ENCODE results near the gene BPI.

Gene BPI

GRCh38 chr20:38372806-38373205 lies 68.8 kb downstream of the BPI start:
- TF ChIP-seq EP300 (IDR thresholded peaks at IDR 0.05; ENCODE audit: borderline replicate concordance) (no peak), USF1 (IDR thresholded peaks at IDR 0.05) (no peak)
- TF ChIP-seq, protein P1, sequence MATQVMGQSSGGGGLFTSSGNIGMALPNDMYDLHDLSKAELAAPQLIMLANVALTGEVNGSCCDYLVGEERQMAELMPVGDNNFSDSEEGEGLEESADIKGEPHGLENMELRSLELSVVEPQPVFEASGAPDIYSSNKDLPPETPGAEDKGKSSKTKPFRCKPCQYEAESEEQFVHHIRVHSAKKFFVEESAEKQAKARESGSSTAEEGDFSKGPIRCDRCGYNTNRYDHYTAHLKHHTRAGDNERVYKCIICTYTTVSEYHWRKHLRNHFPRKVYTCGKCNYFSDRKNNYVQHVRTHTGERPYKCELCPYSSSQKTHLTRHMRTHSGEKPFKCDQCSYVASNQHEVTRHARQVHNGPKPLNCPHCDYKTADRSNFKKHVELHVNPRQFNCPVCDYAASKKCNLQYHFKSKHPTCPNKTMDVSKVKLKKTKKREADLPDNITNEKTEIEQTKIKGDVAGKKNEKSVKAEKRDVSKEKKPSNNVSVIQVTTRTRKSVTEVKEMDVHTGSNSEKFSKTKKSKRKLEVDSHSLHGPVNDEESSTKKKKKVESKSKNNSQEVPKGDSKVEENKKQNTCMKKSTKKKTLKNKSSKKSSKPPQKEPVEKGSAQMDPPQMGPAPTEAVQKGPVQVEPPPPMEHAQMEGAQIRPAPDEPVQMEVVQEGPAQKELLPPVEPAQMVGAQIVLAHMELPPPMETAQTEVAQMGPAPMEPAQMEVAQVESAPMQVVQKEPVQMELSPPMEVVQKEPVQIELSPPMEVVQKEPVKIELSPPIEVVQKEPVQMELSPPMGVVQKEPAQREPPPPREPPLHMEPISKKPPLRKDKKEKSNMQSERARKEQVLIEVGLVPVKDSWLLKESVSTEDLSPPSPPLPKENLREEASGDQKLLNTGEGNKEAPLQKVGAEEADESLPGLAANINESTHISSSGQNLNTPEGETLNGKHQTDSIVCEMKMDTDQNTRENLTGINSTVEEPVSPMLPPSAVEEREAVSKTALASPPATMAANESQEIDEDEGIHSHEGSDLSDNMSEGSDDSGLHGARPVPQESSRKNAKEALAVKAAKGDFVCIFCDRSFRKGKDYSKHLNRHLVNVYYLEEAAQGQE (IDR thresholded peaks at IDR 0.05; ENCODE audit: low read depth), result no peak

DNA sequence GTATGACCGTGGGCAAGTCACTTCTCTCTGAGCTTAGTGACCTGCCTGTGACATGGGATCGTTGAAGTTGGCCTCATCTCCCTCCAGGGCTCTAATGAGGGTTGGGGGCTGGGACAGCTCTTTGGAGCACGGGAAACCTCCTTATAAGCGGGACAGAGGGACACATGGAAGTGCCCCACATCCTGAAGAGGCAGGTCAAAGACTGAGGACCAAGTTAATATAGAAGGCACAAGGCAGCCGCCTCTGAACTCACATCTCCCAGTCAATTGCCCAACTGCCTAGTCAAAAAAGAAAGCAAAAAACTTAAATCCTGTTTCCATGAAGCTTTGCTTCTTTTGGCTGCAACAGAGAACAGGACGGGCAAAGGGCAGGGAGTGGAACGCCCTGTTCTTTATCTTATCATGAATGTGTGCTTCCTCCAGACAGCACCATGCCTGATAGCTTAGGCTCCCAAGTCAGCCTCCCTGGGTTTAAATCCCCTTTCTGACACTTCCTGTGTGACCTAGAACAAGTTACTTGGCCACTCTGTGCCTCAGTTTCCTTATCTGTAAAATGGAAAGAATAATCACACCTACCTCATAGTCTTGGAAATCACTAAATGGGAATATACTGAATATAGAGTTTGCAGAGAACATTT lies 69.4 kb downstream of the BPI start:
- TF ChIP-seq, protein P1 (IDR thresholded peaks at IDR 0.05; ENCODE audit: low read depth), result no peak
- TF ChIP-seq YY1 (IDR thresholded peaks at IDR 0.05; ENCODE audit: low read depth) (no peak), CREB1 (IDR thresholded peaks at IDR 0.05; ENCODE audit: low read depth) (no peak), TEAD4 (IDR thresholded peaks at IDR 0.05) (no peak), EGR1 (IDR thresholded peaks at IDR 0.05) (no peak), EP300 (IDR thresholded peaks at IDR 0.05; ENCODE audit: borderline replicate concordance) (no peak), TCF12 (IDR thresholded peaks at IDR 0.05; ENCODE audit: low read depth) (no peak), NFIC (IDR thresholded peaks at IDR 0.05) (no peak), TAF1 (IDR thresholded peaks at IDR 0.05; ENCODE audit: low read depth) (no peak), ZBTB7A (IDR thresholded peaks at IDR 0.05; ENCODE audit: low read depth) (no peak), FOXM1 (IDR thresholded peaks at IDR 0.05; ENCODE audit: borderline replicate concordance, low read depth) (no peak), RAD21 (IDR thresholded peaks at IDR 0.05; ENCODE audit: low read depth) (no peak), CEBPB (IDR thresholded peaks at IDR 0.05) (no peak), USF1 (IDR thresholded peaks at IDR 0.05) (no peak)
- TF ChIP-seq, protein P2, sequence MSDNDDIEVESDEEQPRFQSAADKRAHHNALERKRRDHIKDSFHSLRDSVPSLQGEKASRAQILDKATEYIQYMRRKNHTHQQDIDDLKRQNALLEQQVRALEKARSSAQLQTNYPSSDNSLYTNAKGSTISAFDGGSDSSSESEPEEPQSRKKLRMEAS (IDR thresholded peaks at IDR 0.05), result no peak

DNA sequence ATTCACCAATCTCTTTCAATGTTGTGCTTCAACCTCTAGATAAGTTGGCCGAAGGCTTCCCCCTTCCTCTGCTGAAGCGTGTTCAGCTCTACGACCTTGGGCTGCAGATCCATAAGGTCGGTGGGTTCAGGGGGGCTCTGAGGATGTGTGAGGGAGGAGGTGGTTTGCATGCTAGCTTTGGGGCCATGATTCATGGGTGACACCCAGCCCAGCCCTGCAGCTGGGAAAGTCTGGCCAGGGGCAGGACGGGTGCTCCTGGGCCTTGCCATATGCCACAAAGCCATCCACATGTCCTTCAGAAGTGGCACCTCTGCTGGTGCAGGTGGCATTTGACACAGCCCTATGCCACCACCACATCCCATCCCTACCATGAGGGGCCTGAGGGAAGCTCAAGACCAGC lies 69.9 kb downstream of the BPI start:
- TF ChIP-seq CREB1 (IDR thresholded peaks at IDR 0.05; ENCODE audit: low read depth) (no peak), TAF1 (IDR thresholded peaks at IDR 0.05; ENCODE audit: low read depth) (no peak), USF1 (IDR thresholded peaks at IDR 0.05) (no peak), NFIC (IDR thresholded peaks at IDR 0.05) (no peak), YY1 (IDR thresholded peaks at IDR 0.05; ENCODE audit: low read depth) (no peak), TCF12 (IDR thresholded peaks at IDR 0.05; ENCODE audit: low read depth) (no peak), TEAD4 (IDR thresholded peaks at IDR 0.05) (no peak), FOXM1 (IDR thresholded peaks at IDR 0.05; ENCODE audit: borderline replicate concordance, low read depth) (no peak), EP300 (IDR thresholded peaks at IDR 0.05; ENCODE audit: borderline replicate concordance) (no peak), EGR1 (IDR thresholded peaks at IDR 0.05) (no peak), ZBTB7A (IDR thresholded peaks at IDR 0.05; ENCODE audit: low read depth) (no peak), RAD21 (IDR thresholded peaks at IDR 0.05; ENCODE audit: low read depth) (no peak), CEBPB (IDR thresholded peaks at IDR 0.05) (no peak)
- TF ChIP-seq, protein P2 (IDR thresholded peaks at IDR 0.05), result no peak
- TF ChIP-seq, protein P1 (IDR thresholded peaks at IDR 0.05; ENCODE audit: low read depth), result no peak

DNA sequence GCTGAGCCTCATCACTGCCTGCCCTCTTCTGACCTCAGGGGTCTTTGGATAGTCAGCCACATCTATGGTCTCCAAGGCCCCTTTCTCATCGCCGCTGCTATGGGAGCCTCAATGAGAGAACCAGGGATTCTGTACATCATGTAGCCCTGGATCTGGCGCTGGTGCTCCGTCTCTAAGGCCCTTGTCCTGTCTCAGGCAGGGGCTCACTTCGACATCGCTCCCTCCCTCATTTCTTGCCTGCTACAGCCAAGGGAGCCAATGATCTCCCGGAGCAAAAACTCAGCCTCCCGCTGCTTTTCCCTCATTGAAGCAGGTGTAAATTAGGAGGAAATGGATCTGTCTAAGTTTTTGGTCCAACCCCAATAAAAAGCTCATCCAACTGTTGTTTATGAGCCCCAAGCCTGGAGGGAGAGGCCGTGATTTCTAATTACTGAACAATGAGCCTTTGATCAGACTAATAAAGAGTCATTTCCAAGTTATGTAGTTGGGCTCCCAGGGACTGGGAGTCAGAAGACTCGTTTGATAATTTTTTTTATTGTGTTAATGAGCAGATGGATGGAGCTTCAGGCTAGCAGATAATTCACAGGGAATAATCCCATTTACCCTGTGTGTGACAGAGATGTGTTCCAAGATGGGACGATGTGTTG lies 73.2 kb downstream of the BPI start:
- no peak for TF ChIP-seq NFIC (IDR thresholded peaks at IDR 0.05)

Data from Ishikawa (cell line).